ENCODE measurements around the gene LHFPL2.

LHFPL2 gene

DNA sequence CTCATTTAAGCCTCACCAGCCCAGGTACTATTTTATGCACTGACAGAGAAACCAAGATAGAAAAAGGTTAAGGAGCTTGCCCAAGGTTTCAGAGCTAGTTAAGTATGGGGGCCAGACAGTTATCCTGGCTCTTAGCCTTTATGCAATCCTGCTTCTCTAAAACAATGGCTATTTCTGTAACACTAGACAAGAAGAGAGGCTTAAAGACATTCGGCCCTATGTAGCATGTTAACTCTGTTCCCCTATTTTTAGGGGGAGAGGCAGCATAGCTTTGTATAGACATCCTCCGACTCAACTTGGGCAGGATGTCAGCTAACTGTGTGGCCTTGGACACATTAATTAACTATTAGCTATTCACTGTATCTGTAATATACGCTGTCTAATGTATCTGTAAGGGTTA, 54.6 kb downstream of the LHFPL2 start:
- DNase-seq, result no peak

DNA sequence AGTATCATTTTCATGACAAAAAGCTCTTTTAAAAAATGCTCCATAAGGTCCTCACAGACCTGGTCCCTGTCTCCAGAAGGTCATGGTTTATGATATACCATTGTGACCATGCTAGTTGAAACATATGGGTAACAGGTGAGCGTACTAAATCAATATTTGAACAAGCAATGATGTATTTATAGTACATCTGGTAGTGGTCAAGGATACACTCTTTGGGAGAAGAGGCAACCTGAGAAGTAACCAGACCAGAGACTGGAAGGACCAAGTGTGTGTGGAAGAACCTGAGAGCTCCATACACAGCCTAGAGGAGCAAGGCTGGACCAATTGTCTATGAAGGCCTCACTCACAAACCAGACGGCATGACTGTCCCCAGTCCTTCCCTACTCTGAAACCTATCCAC, 55.1 kb downstream of the LHFPL2 start:
- no peak for DNase-seq

DNA sequence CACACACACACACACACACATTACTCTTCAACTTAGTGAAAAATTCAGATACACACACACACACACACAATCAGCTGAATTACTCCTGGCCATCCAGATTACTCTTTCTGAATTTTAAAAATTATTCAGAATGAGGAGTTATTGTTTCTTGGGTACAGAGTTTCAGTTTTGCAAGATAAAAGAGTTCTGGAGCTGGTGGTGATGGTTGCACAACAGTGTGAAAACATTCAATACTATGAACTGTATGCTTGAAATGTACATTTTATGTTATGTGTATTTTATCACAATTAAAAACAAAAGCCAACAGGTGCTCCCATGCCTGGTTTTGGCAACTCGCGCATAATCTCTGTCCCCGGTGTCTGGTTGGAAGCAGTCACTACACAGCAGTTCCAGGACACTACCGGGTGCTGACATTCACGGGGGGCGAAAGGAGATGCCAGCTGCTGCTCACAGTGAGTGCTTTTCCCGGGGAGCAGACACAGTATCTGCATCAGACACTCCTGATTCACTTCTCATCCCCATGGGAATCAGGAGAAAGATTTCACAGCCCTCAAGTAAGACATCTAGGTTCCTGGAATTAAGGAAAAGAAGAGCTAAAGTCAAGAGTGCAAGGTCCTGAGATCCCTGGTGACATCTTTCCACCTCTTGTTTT, 55.7 kb downstream of the LHFPL2 start:
- DNase-seq, result no peak

DNA sequence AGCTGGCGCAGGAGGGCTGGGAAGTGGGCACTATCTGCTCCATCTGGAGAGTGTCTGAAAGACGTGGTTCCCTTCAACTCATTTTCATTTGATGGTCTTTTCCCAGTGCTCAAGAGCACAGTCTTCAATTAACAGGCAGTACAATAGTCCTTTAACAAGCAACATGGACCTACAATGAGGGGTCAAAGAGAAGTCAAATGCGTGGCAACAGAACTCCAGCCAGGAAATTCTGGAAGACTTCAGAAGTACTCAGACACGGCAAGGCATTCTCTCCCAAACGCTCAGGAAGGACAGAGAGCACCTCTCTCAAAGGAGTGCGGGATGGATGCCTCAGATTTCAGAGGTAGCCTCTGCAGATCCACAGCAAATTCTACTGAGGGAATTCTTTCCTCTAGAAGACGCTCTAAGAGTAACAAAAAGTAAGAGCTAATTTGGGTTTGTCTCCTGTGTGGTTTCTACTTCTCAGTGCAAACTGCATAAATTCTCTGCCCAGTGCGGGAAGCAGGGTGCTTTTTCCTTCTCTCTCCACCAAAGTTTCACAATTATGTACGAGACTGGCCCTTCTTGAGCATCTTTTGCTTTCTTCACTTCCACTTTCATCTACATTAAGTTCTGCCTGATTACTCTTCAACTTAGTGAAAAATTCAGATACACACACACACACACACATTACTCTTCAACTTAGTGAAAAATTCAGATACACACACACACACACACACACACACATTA, 56.4 kb downstream of the LHFPL2 start:
- no peak for DNase-seq

DNA sequence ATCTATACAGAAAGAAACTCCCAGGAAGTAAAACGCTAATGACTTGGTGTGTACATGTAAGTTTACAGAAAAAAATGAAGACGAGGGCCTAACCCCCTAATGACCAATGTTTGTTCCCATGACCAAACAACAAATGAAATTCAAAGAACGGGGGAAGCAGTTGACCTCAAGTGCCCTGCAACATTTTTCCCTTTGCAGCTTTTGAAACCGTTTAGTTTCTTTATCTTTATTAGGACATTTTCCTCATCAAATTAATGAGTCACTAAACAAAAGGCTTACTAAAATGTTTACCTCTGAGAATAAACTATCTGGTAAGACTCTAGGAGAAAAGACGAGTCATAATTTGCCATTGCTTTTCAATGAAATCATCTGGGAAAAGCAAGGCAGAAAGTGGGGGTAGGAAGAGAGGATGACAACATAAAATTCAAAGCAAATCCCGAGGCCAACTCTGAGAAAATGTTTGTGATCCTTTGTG, 57.4 kb downstream of the LHFPL2 start:
- DNase-seq, result no peak

DNA sequence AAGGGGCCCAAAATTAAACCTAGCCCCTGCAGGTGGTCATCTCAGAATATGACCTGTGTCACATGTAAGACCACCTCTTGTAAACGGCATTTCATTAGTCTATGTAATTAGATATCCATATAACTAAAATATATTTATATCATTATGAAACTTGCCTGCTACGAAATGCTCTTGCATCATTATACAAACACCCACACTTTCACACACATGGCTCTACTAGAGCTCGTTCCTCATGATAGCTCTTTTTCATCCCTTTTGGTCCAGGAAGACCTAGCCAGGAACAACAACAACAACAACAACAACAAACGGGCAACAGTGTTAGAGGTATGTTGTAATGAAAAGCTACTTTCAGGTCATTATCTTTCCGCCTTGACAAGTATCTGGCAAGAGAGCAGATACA, 58.6 kb downstream of the LHFPL2 start:
- no peak for DNase-seq

DNA sequence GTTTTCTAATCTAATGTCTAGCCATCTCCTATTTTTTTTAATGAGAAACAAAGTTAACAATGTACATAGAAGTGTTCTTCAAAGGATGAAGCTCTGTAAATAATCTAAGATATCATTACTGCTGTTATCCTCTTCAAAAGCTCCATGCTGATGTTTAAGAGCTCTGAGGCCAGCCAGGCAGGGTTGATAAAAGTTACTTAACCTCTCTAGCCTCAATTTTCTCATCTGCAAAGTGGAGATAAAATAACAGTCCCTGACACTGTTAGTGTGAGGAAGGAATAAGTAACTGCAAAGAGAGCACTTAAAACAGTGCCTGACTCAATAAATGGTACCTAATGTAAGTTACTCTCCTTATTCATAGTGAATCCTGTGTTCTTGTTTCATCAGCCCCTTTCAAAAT, 60.1 kb downstream of the LHFPL2 start:
- no peak for DNase-seq

DNA sequence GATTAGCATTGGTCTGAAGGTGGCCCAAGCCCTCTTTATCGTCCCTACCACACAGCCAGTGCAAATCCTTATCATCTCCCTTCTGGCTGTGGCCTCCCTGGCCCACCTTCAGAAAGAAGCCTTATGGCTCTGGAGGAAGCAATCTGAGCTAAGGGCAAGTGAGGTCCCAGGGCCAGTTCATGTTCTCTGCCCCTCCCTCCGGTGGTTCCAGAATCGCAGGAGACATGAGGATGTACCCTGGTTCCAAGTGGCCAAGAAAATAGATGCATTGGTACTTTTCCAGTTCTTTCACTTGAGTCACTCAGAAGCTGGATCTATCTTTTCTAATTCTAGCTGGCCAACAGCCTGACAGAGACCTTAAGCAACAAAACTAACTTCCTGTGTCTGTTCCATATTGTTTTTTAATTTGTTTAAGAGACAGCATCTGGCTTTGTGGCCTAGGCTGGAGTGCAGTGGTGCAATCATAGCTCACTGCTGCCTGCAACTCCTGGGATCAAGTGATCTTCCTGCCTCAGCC, 60.7 kb downstream of the LHFPL2 start:
- DNase-seq, result no peak

DNA sequence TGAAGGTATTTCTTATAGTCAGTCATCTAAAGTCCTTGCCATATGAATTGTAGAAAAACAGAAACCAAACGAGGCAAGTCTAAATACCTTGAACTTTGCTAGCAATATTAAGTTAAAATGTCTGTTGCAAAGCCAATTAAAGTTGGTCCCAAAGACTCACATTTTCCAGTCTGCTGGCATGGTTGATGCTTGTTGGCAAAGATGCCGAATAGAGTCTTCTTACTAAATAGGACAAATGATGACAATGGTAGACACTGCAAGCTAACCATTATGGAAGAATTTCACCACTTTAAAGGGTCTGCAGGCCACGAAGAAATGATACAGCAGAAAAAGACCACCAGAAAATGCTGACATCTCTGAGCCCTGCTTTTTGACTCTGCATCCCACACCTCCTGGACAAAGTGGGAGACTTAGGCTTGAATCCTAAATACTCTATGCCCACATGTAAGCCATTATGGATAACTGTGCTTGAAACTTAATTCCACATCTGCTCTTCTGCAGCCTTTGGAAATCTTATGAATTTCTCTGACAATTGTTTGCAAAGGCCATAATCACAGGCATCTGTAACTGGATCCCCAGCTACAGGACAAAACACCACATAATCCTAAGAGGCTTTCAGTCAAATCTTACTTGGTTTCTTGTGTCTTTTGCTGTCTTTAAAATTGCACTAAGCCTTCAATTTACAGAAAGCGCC, 61.3 kb downstream of the LHFPL2 start:
- no peak for DNase-seq

DNA sequence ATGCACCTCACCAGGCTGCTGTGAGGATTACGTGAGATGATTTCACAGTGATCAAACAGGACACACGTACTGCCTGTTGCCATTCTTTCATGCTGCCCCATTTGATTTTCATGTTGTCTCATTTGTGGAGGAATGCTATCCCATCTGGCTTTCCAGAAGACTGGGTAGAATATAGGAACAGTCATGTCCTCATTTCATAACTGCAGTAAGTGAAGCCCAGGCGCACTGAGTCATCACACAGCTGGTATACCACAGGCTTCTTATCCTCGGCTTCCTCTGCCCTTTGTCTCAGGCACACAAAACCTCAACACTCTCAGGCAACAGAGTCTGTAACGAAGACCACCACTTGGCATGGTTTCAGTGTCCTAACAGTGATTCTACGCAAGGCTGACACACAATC, 62.3 kb downstream of the LHFPL2 start:
- no peak for DNase-seq

DNA sequence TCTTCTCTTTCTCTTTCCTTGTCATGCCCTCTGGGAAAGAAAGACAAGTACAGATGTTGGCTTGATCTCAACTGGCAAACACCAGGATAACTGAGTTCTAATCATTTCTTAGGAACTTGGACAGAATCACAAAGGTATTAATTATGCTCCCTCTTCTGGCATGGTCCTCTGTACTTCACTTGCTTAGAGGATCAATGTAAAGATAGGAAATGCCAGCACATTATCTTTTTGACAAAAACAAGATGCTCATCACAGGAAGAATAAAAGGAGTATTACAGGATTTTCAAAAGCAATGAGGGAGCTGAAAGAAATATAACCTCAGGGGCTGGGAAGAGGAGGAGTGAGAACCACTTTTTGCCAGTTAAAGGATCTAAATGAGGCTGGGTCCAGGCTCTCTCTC, 70.6 kb downstream of the LHFPL2 start:
- no peak for DNase-seq

DNA sequence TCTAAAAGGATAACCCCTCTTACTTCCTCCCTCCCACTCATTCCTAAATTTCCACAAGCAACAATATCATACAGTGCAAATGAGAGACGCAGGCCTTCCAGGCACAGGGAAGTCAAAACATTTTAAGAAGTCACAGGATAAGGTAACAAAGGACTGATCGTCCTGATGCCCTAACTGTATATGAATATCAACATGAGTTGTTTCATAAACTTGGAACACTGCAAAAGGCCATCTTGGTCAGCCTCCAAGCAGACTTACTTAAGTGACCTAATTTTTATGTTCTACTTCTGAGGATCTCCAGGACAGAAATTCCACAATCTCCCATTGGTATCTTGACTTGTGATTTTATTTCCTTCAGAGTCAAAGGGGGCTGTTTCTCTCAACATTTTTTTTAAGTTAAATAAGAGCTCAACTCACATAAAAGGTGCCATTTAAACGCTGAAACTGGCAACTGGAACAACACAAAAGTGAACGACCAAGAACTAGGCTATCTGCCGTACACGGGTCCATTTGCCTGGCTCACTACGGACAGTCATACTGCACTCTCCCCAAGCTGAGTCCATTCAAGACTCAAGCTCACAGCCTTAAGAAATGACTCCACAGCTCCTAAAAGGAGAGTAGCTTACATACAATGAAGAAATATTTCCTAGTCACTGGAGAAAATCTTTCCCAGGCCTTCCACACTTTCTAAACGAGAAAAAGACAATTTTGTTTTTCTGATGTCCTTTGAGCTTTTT, 71.3 kb downstream of the LHFPL2 start:
- no peak for DNase-seq

DNA sequence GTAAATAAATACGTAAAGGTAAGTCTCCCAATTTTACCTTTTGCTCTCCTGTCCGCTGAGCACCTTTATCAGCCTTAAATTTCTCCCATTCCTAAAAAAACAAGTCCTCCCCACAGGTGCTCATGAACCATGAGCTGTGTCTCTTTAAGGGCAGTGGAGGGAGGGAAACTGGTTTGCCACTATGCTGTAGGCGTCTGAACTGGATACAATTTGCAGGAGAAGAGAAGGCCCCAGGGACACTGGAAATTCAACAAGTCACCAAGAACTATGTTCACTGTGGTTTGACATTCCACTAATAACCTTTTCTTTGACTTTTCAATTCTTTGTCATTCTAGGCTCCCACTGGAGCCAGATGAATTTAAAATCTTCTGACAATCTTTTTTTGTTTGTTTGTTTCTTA, 72.2 kb downstream of the LHFPL2 start:
- no peak for DNase-seq

DNA sequence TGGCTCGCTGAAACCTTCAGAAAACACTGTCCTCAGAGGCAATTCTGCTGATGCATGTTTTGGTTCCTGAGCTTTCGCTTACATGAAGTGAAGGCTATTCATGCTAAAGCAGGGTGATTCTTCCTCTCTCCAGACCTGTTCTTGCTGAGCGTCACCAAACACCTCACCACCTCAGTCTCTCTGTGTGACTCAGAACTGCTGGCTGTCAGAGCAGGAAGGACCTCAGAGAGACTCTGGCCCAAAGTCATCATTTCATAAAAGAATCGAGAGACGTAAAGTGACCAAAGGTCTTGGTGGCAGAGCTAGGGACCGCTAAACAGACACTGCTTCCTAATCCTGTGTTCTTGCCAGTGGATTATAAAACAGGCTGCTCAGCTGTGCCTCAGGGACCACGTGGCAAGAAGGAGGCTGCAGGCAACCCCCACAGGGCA, 73.8 kb downstream of the LHFPL2 start:
- DNase-seq, result no peak

DNA sequence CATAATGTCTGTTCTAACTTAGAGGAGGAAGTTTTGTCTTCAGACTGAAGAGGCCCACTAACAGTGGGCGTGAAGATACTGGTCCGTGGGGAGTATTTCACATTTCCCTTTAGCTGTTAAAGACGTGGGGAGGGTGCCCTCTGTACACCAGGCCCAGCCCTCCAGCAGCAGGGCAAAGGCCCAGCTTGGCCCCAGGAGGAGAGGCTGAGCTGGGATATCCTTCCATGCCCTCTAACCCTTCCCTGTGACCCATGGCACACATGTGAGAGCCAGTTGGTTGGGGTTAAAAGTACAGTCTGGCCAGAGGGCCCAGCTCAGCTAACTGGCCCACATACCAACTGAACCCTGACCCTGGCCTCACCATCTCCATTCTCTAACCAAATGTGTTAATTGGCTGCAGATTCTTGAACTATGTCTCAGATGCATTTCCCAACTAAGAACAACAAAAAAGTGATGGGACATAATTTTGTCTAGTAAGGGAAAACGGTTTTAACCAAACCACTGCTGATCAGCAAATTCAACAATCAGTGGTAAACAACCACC, 74.4 kb downstream of the LHFPL2 start:
- DNase-seq, result no peak

DNA sequence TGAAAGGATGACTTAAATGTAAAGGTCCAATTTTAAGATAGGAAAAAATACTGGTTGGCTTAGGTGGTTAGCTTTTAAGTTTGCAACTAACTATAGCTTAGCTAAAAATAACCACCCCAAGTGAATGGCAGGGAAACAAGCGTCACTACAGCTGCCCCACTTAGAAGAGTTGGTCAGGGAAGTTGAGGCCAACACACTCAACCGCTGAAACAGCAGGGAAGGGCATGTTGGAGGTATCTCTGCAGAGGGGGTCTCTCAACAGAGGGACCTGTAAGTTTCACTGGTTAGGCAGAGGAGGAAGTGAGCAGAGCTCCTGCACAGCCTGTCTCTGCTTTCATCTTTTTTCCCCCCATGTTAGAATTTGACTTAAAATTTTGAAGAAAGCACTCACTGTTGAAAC, 75.3 kb downstream of the LHFPL2 start:
- no peak for DNase-seq

DNA sequence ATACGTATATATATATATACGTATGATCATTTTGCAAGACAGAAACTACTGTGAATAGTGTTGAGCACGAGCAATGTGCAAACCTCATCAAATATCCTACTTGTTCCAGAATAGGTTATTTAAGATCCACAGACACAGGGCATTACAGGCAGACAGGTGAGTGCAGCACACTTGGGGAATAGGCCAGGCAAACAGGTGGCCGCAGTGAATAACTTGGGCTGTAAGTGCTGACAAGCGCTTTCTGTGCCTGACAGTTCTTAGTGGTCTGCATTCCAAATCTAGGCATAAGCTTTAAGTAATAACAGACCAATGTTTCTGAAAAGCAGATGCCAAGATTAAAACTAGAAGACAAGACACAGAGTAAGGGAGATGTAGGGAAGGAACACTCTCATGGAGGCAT, 77.9 kb downstream of the LHFPL2 start:
- DNase-seq, result no peak

DNA sequence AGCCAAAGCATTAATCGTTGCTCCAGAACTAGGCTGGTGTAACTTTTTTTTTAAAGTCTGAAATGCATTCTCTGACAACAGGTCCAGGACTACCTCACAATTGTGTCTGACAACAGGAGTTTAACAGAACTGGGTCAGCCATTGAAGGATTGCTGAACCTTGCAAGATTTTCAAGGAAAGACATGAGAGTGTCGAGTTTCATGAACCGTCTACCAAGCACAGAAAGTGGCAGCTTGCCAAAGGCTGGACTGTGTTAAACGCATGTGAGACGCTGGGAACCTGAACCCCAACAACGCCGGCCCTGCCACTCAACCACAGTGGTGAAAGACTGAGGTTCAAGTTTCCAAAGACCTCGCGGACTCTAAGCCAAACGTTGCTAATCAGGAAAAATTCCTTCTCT, 79.1 kb downstream of the LHFPL2 start:
- peak; percentile 12 for DNase-seq

DNA sequence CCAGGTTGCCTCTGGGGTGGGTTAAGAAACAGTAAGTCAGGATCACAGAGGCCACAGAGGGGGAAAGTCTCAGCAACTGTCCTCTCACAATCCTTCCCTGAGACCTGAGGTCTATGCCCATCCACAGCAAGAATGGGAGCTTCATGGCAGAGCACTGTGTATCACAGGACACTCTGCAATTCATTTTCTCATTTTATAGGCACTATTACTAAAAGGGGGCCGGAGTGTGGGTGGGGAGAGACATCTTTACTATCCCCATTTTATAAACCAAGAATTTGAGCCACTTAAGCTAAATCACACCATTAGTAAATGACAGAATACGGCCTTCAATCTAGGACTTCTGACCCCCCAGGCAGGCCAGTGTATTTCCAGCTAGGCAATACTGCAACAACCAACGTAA, 79.9 kb downstream of the LHFPL2 start:
- DNase-seq, result no peak

DNA sequence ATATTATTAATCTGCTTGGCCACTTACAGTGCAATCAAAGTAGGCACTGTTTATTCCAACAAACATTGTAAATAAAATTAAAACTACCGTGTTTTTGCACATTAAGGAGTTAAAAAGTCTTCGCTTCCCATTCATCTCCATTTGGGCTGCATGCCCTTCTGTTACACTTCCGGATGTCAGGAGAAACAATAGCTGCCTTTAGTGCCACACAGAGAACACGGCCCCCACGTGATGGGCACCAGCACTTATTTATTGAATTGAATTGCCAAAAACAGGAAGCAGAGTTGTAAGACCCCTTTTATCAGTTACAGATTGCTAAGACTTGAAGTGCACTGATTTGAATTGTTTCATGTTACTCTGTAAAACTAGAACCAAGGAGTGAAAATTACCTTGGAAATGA, 80.4 kb downstream of the LHFPL2 start:
- no peak for DNase-seq

DNA sequence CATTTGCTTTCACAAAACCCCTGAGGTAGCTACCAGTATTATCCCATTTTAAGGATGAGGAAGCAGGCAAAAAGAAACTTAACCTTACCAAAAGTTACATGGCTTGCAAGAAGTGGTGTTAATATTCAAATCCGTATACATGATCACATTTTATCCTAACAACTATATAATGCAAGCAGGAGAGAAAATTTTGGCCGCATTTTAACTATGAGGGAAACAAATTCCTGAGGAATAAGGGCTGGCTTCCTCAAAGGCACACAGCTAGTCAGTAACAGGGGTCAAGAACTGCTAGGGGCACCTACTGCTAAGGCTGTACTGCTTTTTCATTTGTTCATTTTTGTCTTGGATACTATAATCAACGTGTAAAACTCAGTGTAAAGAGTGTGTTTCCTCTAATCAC, 81.0 kb downstream of the LHFPL2 start:
- no peak for DNase-seq

DNA sequence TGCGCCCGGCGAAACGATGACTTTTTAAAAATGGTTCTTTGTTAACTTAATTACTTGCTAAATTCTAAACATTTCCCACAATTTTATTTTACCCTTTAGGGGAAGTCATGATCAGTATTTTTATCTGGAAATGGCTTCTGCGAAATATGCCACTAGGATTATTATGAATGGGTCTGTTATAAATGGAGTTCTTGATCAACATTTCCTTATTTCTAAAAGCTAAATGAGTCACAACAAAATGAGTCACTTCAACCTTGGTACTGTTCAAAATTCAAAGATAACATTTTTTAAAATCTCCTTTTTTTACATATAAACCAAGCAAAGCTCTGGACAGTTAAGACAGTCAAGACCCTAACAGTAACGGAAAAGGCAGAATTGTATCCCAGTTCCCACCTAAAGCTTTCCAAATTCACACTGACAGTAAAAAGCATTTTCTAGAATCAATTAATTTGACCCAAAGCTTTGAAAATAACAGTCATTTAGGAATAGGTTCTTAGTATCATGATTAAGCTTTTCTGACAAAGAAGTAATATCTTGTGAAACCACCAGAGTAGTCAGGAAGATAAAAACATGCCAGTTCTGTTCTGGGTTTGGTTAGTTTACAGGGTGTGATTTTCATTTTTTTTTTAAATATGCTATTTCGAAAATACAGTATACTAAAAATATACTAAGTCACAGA, 81.7 kb downstream of the LHFPL2 start:
- no peak for DNase-seq

Measured in NCI-H774 (cell line).